IMR-90 (cell line): Measurements from ENCODE around the gene FABP7. TPM values are rescaled to one million over a fixed set of nuclear protein-coding genes. Genes with fewer than 3 reads are reported as not detected.

ENCODE experiments used
- ATAC-seq: fragments of 200-7000 bp; cut with Tn5 transposase; 2 replicates; pipeline ENCODE4 v1.9.1; 2020; ENCODE audit warnings: low read depth, mild to moderate bottlenecking, moderate library complexity
- BruUV-seq: library from RNA; stranded (reverse); fragments of 400-500 nt; replicated peaks from 2 replicates; lab custom pipeline; 2021; lab: Mats Ljungman, UMichigan
- CTCF ChIA-PET: fragments of 300-600 bp; formaldehyde crosslinking; extraction: SDS; loops from one replicate; lab custom pipeline; 2021; ENCODE audit warnings: antibody characterized with exemption; lab: Yijun Ruan, JAX
- POLR2A ChIA-PET: fragments of 300-600 bp; sonication (Branson Sonifier 250); formaldehyde crosslinking; loops from one replicate; lab custom pipeline; 2022; ENCODE audit warnings: antibody characterized with exemption; ENCODE audit not compliant: unreplicated experiment; lab: Charles Lee
- DNase-seq: peaks from one replicate; pipeline ENCODE4 v3.0.0; 2013
- H2AFZ ChIP-seq: replicated peaks from 2 replicates; pipeline ENCODE3; 2013; ENCODE audit warnings: low read length, mild to moderate bottlenecking; ENCODE audit not compliant: poor library complexity
- H2AK5ac ChIP-seq: 2 replicates; pipeline ENCODE4 v1.6.1; 2013; ENCODE audit warnings: low read depth, low read length, inconsistent platforms
- H2AK9ac ChIP-seq: replicated peaks from 2 replicates; pipeline ENCODE3; 2013; ENCODE audit warnings: mild to moderate bottlenecking, low read depth, low read length, moderate library complexity; ENCODE audit not compliant: poor library complexity
- H2BK120ac ChIP-seq: 2 replicates; pipeline ENCODE4 v1.6.1; 2013; ENCODE audit warnings: low read depth, low read length, inconsistent platforms
- H2BK15ac ChIP-seq: 3 replicates; pipeline ENCODE4 v1.6.1; 2013; ENCODE audit warnings: low read depth, low read length, inconsistent platforms
- H2BK20ac ChIP-seq: 2 replicates; pipeline ENCODE4 v1.6.1; 2013; ENCODE audit warnings: low read depth, mild to moderate bottlenecking, inconsistent platforms, low read length, moderate library complexity
- H2BK5ac ChIP-seq: 2 replicates; pipeline ENCODE4 v1.6.1; 2013; ENCODE audit warnings: mild to moderate bottlenecking, low read depth, low read length, inconsistent platforms; ENCODE audit not compliant: poor library complexity, severe bottlenecking
- H3K14ac ChIP-seq: replicated peaks from 2 replicates; pipeline ENCODE4 v1.6.1; 2013; ENCODE audit warnings: low read depth, low read length, inconsistent platforms
- H3K18ac ChIP-seq: 2 replicates; pipeline ENCODE4 v1.6.1; 2013; ENCODE audit warnings: low read depth, low read length, control low read depth
- H3K23ac ChIP-seq: 2 replicates; pipeline ENCODE4 v1.6.1; 2013; ENCODE audit warnings: low read depth, low read length, inconsistent platforms
- H3K27ac ChIP-seq: 2 replicates; pipeline ENCODE4 v1.5.1; 2013; ENCODE audit warnings: mild to moderate bottlenecking, control low read depth, low read length; ENCODE audit not compliant: insufficient read depth
- H3K27me3 ChIP-seq: 2 replicates; pipeline ENCODE4 v1.6.1; 2013; ENCODE audit warnings: low read length; ENCODE audit not compliant: control insufficient read depth, insufficient read depth
- H3K36me3 ChIP-seq: 2 replicates; pipeline ENCODE4 v1.6.1; 2013; ENCODE audit warnings: low read length, mixed read lengths; ENCODE audit not compliant: control insufficient read depth, insufficient read depth
- H3K4ac ChIP-seq: 2 replicates; pipeline ENCODE4 v1.6.1; 2013; ENCODE audit warnings: low read depth, low read length, inconsistent platforms
- H3K4me1 ChIP-seq: 2 replicates; pipeline ENCODE4 v1.6.1; 2013; ENCODE audit warnings: low read length, mixed read lengths; ENCODE audit not compliant: control insufficient read depth, insufficient read depth
- H3K4me2 ChIP-seq: 2 replicates; pipeline ENCODE4 v1.6.1; 2013; ENCODE audit warnings: low read depth, mild to moderate bottlenecking, control low read depth, low read length, moderate library complexity
- H3K4me3 ChIP-seq: 2 replicates; pipeline ENCODE4 v1.5.1; 2013; ENCODE audit warnings: low read depth, mild to moderate bottlenecking, control low read depth, low read length, moderate library complexity; ENCODE audit not compliant: insufficient read depth
- H3K56ac ChIP-seq: 2 replicates; pipeline ENCODE4 v1.6.1; 2013; ENCODE audit warnings: low read length, inconsistent platforms; ENCODE audit not compliant: insufficient read depth; ENCODE audit errors: extremely low read depth
- H3K79me1 ChIP-seq, 2 experiments: 2 replicates each; pipeline ENCODE4 v1.6.1; 2013; ENCODE audit warnings: low read length in 2 of 2, inconsistent platforms in 1 of 2, low read depth in 1 of 2
- H3K9ac ChIP-seq: 2 replicates; pipeline ENCODE4 v1.6.1; 2013; ENCODE audit warnings: low read depth, low read length, control low read depth
- H3K9me1 ChIP-seq: 2 replicates; pipeline ENCODE4 v1.6.1; 2013; ENCODE audit warnings: low read length, inconsistent platforms; ENCODE audit not compliant: insufficient read depth
- H3K9me3 ChIP-seq: 2 replicates; pipeline ENCODE4 v1.6.1; 2013; ENCODE audit warnings: low read length; ENCODE audit not compliant: control insufficient read depth, insufficient read depth
- H4K20me1 ChIP-seq: 2 replicates; pipeline ENCODE4 v1.6.1; 2013; ENCODE audit warnings: low read length, inconsistent platforms; ENCODE audit not compliant: insufficient read depth
- H4K5ac ChIP-seq: 2 replicates; pipeline ENCODE4 v1.6.1; 2013; ENCODE audit warnings: mild to moderate bottlenecking, low read depth, low read length, control low read depth
- H4K8ac ChIP-seq, 2 experiments: 2 replicates each; pipeline ENCODE4 v1.6.1; 2013; ENCODE audit warnings: low read depth in 2 of 2, low read length in 2 of 2, control low read depth in 1 of 2, inconsistent platforms in 1 of 2
- H4K91ac ChIP-seq: 2 replicates; pipeline ENCODE4 v1.6.1; 2013; ENCODE audit warnings: low read depth, low read length, inconsistent platforms; ENCODE audit not compliant: insufficient read depth
- BHLHE40 ChIP-seq: fragments of 150-350 bp; IDR thresholded peaks from 2 replicates; pipeline ENCODE4 v1.6.1; 2016; ENCODE audit warnings: mild to moderate bottlenecking, low read depth, low read length
- FOS ChIP-seq: fragments of 150-350 bp; IDR thresholded peaks from 2 replicates; pipeline ENCODE4 v1.6.1; 2016; ENCODE audit warnings: low read depth, low read length
- WGBS, 2 experiments: methylation state at CpG; one replicate each; pipeline versions ENCODE4 v1.1.5 to v1.1.7; 2013; ENCODE audit warnings: missing lambda C conversion rate in 2 of 2; ENCODE audit not compliant: insufficient read length in 1 of 2; ENCODE audit errors: extremely low coverage in 2 of 2; 5-methylcytosine and 5-hydroxymethylcytosine counted together
- dilution Hi-C: fragments of 300-500 bp; cut with HindIII; formaldehyde crosslinking; loops from one replicate; pipeline ENCODE4 v1.14.3; 2018; ENCODE audit warnings: low sequenced_read_pairs; ENCODE audit not compliant: unreplicated experiment
- in situ Hi-C: fragments of 300-500 bp; cut with MboI; formaldehyde crosslinking; loops from 3 replicates; pipeline ENCODE4 v1.14.3; 2019; ENCODE audit warnings: low sequenced_read_pairs, inconsistent platforms, mixed read lengths
- intact Hi-C: fragments of 100-400 bp; cut with micrococcal nuclease; formaldehyde crosslinking; loops from 2 replicates; pipeline ENCODE4 v1.10.0; 2022
- polyA plus RNA-seq, 3 experiments: library from polyadenylated mRNA; depleted of rRNA; stranded (reverse); fragments of >200 nt; gene quantifications; 2 replicates each; pipeline ENCODE4 v1.2.3, GENCODE V29; 2012; ENCODE audit warnings: low replicate concordance in 1 of 3
- total RNA-seq: library from RNA; depleted of rRNA; stranded (reverse); fragments of >200 nt; gene quantifications from 2 replicates; pipeline ENCODE4 v1.2.3, GENCODE V29; 2012

FABP7 gene
- total and polyA plus RNA-seq, 2 of the 4 experiments (the other 2 are of a cell fraction): not detected

DNA sequence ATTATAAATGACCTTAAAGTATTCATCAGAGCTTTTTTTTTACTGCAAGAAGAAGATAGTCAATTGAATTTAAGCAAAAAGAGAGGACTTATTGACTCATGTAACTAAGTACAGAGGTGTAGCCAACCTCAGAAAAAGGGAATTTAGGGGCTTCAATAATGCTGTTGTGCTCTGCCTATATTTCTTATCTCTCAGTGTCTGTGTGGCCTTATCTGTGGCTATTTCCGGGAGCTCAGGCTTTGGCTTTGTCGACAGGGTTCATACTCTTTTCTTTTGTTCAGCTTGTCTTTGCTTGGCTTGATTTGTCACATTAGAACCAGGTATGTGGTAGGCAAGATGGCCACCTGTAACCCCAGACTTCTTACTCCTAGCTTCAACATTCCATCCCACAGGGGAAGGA is 38.6 kb upstream of the FABP7 start:
- no peak overlapping the region for H2BK20ac ChIP-seq
- intact Hi-C loops (no loop called here), dilution Hi-C loops (no loop called here), in situ Hi-C loops (no loop called here)
- H3K79me1 ChIP-seq: no peaks in the 10 kb centered on the region
- H3K18ac ChIP-seq: no peak overlapping the region
- H3K23ac ChIP-seq: no peak overlapping the region
- H3K4me1 ChIP-seq: peaks cover 2% of the 10 kb centered on the region; the same call in 1 of the 2 replicates
- H3K27ac ChIP-seq: no peak overlapping the region
- no peak overlapping the region for H3K9ac ChIP-seq
- WGBS, 2 experiments: no CpG with 5 or more reads among the region's 2 CpGs
- H3K56ac ChIP-seq: no peak overlapping the region
- no peak for ATAC-seq
- BruUV-seq: no TSS peak
- H4K20me1 ChIP-seq: no peaks in the 10 kb centered on the region
- H3K9me3 ChIP-seq: no peaks in the 10 kb centered on the region
- no peak overlapping the region for H4K91ac ChIP-seq
- H2BK5ac ChIP-seq: no peak overlapping the region
- H3K4me3 ChIP-seq: no peak overlapping the region
- POLR2A ChIA-PET: no interaction called here
- no peaks in the 10 kb centered on the region for H3K36me3 ChIP-seq
- no peak overlapping the region for H2AK5ac ChIP-seq
- no peak overlapping the region for H2BK15ac ChIP-seq
- H3K27me3 ChIP-seq: peaks cover 3% of the 10 kb centered on the region
- H3K4me2 ChIP-seq: no peak overlapping the region
- no peak overlapping the region for H3K14ac ChIP-seq
- H2BK120ac ChIP-seq: no peak overlapping the region
- CTCF ChIA-PET: interaction anchor here (1.3 to 1.9 kb wide), 3 partner anchors 11 to 99 kb away, joined by 3 to 8 read pairs (median 4); no protein-coding TSS in a partner anchor
- H4K8ac ChIP-seq: no peak overlapping the region
- TF ChIP-seq BHLHE40 (no peak), FOS (no peak)
- H4K5ac ChIP-seq: no peak overlapping the region
- H2AK9ac ChIP-seq: no peak overlapping the region
- H3K9me1 ChIP-seq: no peaks in the 10 kb centered on the region
- no peak overlapping the region for H3K4ac ChIP-seq
- DNase-seq: no peak
- H2AFZ ChIP-seq: no peak overlapping the region
